Lower lobe of right lung (tissue), 2 donors: ENCODE data around the gene NCKAP5. TPM values are rescaled to one million over a fixed set of nuclear protein-coding genes. Genes with fewer than 3 reads are reported as not detected.

Experiments used
- ATAC-seq, 2 donors: fragments of 200-7000 bp; cut with Tn5 transposase; one replicate each; pipeline ENCODE4 v1.9.1; 2020 to 2022; ENCODE audit warnings: mild to moderate bottlenecking in 2 of 2, moderate library complexity in 2 of 2
- DNase-seq: peaks from one replicate; pipeline ENCODE4 v3.0.0-alpha.2; 2020
- H3K27ac ChIP-seq: fragments of 200-600 bp; one replicate; pipeline ENCODE4 v1.8.0; 2022
- H3K27me3 ChIP-seq: fragments of 200-600 bp; one replicate; pipeline ENCODE4 v1.8.0; 2022; ENCODE audit warnings: low read depth
- H3K36me3 ChIP-seq: fragments of 200-600 bp; one replicate; pipeline ENCODE4 v1.8.0; 2022; ENCODE audit warnings: mild to moderate bottlenecking
- H3K4me1 ChIP-seq: fragments of 200-600 bp; one replicate; pipeline ENCODE4 v1.8.0; 2022
- H3K4me3 ChIP-seq: fragments of 200-600 bp; one replicate; pipeline ENCODE4 v1.8.0; 2022; ENCODE audit warnings: mild to moderate bottlenecking
- H3K9me3 ChIP-seq: fragments of 200-600 bp; one replicate; pipeline ENCODE4 v1.8.0; 2022
- CTCF ChIP-seq: fragments of 200-600 bp; IDR thresholded peaks from one replicate; pipeline ENCODE4 v1.8.0; 2022; ENCODE audit warnings: antibody characterized with exemption, mild to moderate bottlenecking
- intact Hi-C: fragments of 100-400 bp; cut with DNase I; formaldehyde crosslinking; loops from one replicate; pipeline ENCODE4 v1.11.0; 2022
- total RNA-seq: library from RNA; stranded (reverse); fragmentation: NEBNext Ultra II Directional; extraction: Animal tissue kit (Norgen Biotek cat#: 25700); gene quantifications from one replicate; pipeline ENCODE4 v1.2.1, GENCODE V29; 2021
- donor health status: DM: no; HTN: yes; CAD: no; lungs with severe emphysema.

NCKAP5 gene
- total RNA-seq, 1 donor from 2014 or later: 34.6 TPM

- DNase-seq (no peak), ATAC-seq (no peak)
- Histone ChIP-seq H3K27me3 (no peaks in the 10 kb centered on the region), H3K36me3 (no peaks in the 10 kb centered on the region), H3K4me1 (no peaks in the 10 kb centered on the region), H3K9me3 (no peaks in the 10 kb centered on the region), H3K4me3 (no peak overlapping the region), H3K27ac (no peak overlapping the region)
- no peak for TF ChIP-seq CTCF
- intact Hi-C loops: no loop called here
These were observed 632.0 kb downstream of the NCKAP5 start for GRCh38 chr2:132936261-132936660.

- ATAC-seq: no peak
- Histone ChIP-seq H3K4me3 (no peak overlapping the region), H3K4me1 (no peaks in the 10 kb centered on the region), H3K27me3 (no peaks in the 10 kb centered on the region), H3K9me3 (no peaks in the 10 kb centered on the region), H3K36me3 (no peaks in the 10 kb centered on the region), H3K27ac (no peak overlapping the region)
- TF ChIP-seq CTCF: no peak
- intact Hi-C loops: no loop called here
- DNase-seq: no peak
These were observed 638.5 kb downstream of the NCKAP5 start for GRCh38 chr2:132929786-132930185.

DNA sequence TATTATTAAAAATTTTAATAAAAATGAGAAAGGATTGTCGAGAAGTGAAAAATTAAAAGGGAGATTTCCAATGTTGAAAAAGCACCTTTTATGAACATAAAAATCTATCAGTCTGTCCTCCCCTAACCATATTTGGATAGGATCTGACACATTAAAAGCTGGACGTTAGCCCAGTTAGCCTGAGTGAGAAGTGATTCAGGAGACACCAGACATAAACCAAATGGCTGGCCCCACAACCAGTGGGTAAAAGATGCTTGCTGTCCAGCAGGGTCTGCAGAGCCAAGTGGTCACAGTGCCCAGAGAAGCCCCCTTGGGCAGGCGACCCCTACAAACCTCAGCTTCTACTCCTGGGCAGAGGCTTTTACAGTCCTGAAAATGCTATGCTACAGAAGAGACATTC lies 644.5 kb downstream of the NCKAP5 start:
- intact Hi-C loops: no loop called here
- Histone ChIP-seq H3K36me3 (no peaks in the 10 kb centered on the region), H3K27ac (no peak overlapping the region), H3K27me3 (no peaks in the 10 kb centered on the region), H3K4me1 (no peaks in the 10 kb centered on the region), H3K9me3 (no peaks in the 10 kb centered on the region), H3K4me3 (no peak overlapping the region)
- ATAC-seq (peak in 1 of 2 donors; percentile 21), DNase-seq (no peak)
- TF ChIP-seq CTCF: no peak

- DNase-seq (no peak), ATAC-seq (no peak)
- Histone ChIP-seq H3K4me3 (no peak overlapping the region), H3K9me3 (no peaks in the 10 kb centered on the region), H3K36me3 (no peaks in the 10 kb centered on the region), H3K4me1 (no peaks in the 10 kb centered on the region), H3K27me3 (no peaks in the 10 kb centered on the region), H3K27ac (no peak overlapping the region)
- TF ChIP-seq CTCF: no peak
- intact Hi-C loops: no loop called here
These were observed 652.3 kb downstream of the NCKAP5 start for GRCh38 chr2:132915812-132916549.

- intact Hi-C loops: no loop called here
- peak in 1 of 2 donors; percentile 18 for ATAC-seq
- TF ChIP-seq CTCF: no peak
- no peaks in the 10 kb centered on the region for H3K36me3 ChIP-seq
- no peaks in the 10 kb centered on the region for H3K4me1 ChIP-seq
- H3K4me3 ChIP-seq: no peak overlapping the region
- no peaks in the 10 kb centered on the region for H3K27me3 ChIP-seq
- no peaks in the 10 kb centered on the region for H3K9me3 ChIP-seq
- no peak for DNase-seq
- H3K27ac ChIP-seq: no peak overlapping the region
These were observed 656.2 kb downstream of the NCKAP5 start for GRCh38 chr2:132911726-132912724.
